Measurements from ENCODE around the gene DCLRE1B. TPM values are rescaled to one million over a fixed set of nuclear protein-coding genes. Genes with fewer than 3 reads are reported as not detected.

Gene DCLRE1B
- total RNA-seq, 1 donor, result 4.7 TPM

DNA sequence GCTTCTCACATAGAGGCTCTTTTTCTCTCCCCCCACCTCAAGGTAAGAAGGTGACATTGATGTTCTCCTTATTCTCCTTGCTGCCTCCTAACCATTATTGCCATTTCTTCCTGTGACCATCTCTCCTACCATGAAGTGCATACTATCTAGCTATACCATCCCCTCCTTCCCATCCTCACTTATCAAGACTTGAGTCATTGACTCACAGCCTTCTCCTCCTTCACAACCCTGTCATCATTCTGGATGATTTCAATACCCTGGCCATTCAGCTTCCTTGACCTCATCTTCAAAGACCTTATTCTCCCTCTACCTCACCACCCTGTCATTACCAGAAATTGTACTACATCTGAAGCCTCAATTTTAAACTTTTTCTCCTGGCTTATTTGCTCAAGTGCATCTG, 13.1 kb downstream of the DCLRE1B start:
- DNase-seq (ENCODE audit: low read depth), result no peak
- TF ChIP-seq, protein P1, sequence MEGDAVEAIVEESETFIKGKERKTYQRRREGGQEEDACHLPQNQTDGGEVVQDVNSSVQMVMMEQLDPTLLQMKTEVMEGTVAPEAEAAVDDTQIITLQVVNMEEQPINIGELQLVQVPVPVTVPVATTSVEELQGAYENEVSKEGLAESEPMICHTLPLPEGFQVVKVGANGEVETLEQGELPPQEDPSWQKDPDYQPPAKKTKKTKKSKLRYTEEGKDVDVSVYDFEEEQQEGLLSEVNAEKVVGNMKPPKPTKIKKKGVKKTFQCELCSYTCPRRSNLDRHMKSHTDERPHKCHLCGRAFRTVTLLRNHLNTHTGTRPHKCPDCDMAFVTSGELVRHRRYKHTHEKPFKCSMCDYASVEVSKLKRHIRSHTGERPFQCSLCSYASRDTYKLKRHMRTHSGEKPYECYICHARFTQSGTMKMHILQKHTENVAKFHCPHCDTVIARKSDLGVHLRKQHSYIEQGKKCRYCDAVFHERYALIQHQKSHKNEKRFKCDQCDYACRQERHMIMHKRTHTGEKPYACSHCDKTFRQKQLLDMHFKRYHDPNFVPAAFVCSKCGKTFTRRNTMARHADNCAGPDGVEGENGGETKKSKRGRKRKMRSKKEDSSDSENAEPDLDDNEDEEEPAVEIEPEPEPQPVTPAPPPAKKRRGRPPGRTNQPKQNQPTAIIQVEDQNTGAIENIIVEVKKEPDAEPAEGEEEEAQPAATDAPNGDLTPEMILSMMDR (IDR thresholded peaks at IDR 0.05; ENCODE audit: insufficient read depth, low read depth, low read length), result no peak
- no peak overlapping the region for H3K4me3 ChIP-seq (ENCODE audit: low read depth, low read length)

DNA sequence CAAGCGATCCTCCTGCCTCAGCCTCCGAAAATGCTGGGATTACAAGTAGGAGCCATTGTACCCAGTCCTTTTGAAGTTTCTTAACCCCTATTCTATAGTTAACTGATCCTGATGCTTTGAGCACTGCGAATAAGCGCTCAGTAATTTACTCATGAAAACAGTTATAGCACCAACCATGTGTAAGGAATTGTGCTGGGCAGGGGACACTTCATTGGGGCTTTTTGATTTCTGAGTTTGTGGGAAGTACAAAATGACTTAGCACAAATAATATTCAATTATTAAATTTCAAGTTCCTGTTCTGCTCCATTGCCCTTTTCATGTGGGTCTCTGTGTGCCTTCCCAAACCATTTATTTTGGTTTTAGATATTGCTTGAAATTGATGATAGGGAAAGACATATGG, 17.8 kb downstream of the DCLRE1B start:
- TF ChIP-seq, protein P1 (IDR thresholded peaks at IDR 0.05; ENCODE audit: insufficient read depth, low read depth, low read length), result no peak
- no peak overlapping the region for H3K4me3 ChIP-seq (ENCODE audit: low read depth, low read length)
- DNase-seq (ENCODE audit: low read depth), result no peak

DNA sequence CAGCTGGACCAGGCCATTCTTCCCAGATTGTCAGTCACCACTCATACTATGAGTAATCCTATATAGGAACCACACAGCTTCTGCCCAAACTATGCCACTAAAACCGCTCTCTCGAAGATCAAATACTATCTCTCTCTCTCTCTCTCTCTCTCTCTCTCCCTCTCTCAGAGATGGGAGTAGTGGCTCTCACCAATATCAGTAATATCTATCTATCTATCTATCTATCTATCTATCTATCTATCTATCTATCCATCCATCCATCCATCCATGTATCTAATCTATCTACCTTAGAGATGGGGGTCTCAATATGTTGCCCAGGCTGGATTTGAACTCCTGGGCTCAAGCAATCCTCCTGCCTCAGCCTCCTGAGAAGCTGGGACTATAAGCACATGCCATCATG, 19.3 kb downstream of the DCLRE1B start:
- TF ChIP-seq, protein P1 (IDR thresholded peaks at IDR 0.05; ENCODE audit: insufficient read depth, low read depth, low read length), result no peak
- no peak overlapping the region for H3K4me3 ChIP-seq (ENCODE audit: low read depth, low read length)
- DNase-seq (ENCODE audit: low read depth), result no peak

DNA sequence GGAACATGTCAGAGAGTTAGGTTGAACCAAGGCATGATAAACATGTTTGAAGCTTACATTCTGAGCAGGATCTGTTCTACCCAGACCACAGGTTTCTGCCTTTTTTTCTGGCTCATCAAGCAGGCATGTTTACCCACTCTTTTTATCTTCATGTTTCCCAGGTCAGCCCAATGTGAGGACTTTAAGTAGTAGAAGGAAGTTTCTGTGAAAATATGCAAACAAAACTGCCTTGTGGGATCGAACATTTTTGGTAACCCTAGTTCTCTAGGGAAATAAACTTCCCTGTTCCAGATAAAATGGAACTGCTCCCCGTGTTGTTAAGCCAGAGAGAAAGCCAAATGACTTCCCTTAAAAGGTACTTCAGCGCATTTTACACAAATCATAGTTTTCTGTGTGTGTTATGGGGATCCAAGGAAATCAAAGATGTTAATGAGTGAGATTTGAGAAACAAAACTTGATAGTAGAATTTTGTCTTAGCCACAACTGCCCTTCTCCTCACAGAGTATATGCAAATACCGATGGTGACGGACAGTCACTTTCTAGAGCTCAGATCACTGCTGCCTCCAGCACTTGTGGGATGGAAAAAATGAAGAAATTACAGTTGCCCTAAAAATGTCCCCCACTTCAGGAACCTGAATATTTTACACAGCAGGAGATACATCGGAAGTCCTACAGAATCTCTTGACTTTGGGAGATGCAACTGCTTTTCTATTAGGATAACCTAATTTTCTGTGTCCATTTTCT, 23.2 kb downstream of the DCLRE1B start:
- H3K4me3 ChIP-seq (ENCODE audit: low read depth, low read length), result peak overlapping the region; percentile 77
- TF ChIP-seq, protein P1 (IDR thresholded peaks at IDR 0.05; ENCODE audit: insufficient read depth, low read depth, low read length), result no peak
- DNase-seq (ENCODE audit: low read depth), result peak; percentile 69

DNA sequence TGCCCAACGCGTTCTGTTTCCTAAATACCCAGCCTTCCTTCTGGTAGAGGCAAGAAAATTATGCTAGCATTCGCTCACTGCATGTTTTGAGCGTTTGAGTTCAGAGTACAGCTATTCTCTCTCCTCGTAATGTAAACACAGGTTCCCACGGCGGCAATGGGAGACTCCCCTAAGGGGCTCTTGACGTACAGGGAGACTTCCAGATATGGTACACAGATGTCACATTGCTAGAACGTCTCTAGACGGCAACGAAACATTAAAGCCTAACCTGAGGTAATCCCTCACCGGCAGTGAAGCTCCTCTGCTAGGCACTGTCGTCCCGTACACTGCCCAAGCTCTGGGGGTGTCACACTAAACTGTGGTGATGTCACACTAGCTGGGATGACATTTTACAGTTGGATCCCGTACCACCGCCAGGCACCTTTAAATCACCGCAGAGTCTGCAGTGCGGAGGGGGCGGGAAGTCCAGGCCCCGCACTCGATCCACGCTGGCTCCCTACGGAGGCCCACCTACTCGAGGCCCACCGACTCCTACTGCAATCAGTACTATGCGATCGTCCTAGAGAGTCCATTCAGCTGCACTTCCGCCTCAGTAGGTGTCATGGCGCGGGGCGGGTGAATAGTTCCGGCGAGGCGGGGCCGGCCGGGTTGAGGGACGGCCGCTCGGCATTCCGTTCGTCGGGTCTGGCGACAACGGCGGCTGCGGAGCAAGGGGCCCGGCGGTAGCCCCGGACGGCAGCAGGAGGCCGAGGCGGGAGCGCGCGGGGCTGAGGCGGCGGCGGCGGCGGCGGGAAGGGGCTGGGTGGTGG, 24.0 kb downstream of the DCLRE1B start, which contains the start of gene HIPK1:
Gene HIPK1, plus strand, starts transcription at position 384 of the 809 bp plus-strand sequence.
- TF ChIP-seq, protein P1 (IDR thresholded peaks at IDR 0.05; ENCODE audit: insufficient read depth, low read depth, low read length), result no peak
- DNase-seq (ENCODE audit: low read depth), result peak; percentile 90
- H3K4me3 ChIP-seq (ENCODE audit: low read depth, low read length), result peak within 1 kb of the TSS; percentile 77

DNA sequence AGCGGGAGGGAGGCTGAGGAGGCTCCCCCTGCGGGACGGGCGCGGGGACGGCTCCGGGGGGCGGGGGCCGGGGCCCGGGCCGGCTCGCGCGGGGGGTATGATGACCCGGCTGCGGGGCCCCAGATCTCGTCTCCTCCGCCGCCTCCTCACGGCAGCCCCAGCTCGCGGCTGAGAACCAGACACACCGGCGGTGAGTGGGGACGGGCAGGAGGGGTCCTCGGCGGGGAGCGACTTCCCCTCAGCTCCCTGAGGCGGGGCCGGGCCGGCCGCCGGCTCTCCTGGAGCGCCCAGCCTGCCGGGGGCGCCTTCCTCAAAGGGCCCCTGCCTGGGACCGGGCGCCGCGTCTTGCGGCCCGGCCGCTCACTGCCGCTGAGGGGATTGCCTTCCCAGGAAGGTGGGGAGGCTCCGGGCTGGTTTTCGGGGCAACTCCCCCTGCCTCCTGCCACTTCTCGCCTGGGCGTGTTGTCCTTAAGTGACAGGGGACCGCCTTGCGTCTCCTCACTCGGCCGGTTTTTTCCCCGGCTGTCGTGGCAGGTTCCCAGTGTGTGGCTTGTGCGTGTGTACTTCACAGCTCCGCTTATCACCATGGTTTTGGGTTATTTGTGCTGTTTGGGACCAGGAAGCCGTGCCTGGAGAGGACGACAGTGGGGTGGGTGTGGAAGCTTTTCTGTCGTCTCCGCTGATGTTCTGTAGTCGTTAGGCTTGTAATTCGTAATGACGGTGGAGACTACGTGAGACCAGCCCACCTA, 24.8 kb downstream of the DCLRE1B start:
- peak; percentile 51 for DNase-seq (ENCODE audit: low read depth)
- TF ChIP-seq, protein P1 (IDR thresholded peaks at IDR 0.05; ENCODE audit: insufficient read depth, low read depth, low read length), result peak; percentile 31

More for the DNA sequence above, 24.8 kb downstream of the DCLRE1B start:
- peak overlapping the region; percentile 77 for H3K4me3 ChIP-seq (ENCODE audit: low read depth, low read length)
